Muscle layer of duodenum (tissue), 2 donors: Measurements from ENCODE around the gene LAMC3.

ENCODE experiments used
- H3K27ac ChIP-seq: one replicate; pipeline ENCODE4 v1.7.0; 2013; ENCODE audit warnings: mild to moderate bottlenecking, low read length
- H3K27me3 ChIP-seq: one replicate; pipeline ENCODE4 v1.7.0; 2013; ENCODE audit warnings: low read depth, mild to moderate bottlenecking, control low read depth, low read length
- H3K36me3 ChIP-seq, 2 donors: one replicate each; pipeline ENCODE4 v1.7.0; 2013; ENCODE audit warnings: low read length in 2 of 2, control low read depth in 1 of 2, mild to moderate bottlenecking in 1 of 2; ENCODE audit not compliant: insufficient read depth in 2 of 2, control insufficient read depth in 1 of 2
- H3K4me1 ChIP-seq, 2 donors: one replicate each; pipeline ENCODE4 v1.7.0; 2013; ENCODE audit warnings: low read length in 2 of 2, mild to moderate bottlenecking in 2 of 2, control low read depth in 1 of 2, moderate library complexity in 1 of 2; ENCODE audit not compliant: insufficient read depth in 2 of 2, control insufficient read depth in 1 of 2
- H3K4me3 ChIP-seq, 2 donors: one replicate each; pipeline ENCODE4 v1.7.0; 2013; ENCODE audit warnings: low read length in 2 of 2, low read depth in 1 of 2, mild to moderate bottlenecking in 1 of 2
- H3K9me3 ChIP-seq, 2 donors: one replicate each; pipeline ENCODE4 v1.7.0; 2013; ENCODE audit warnings: low read length in 2 of 2, control low read depth in 1 of 2, mild to moderate bottlenecking in 1 of 2; ENCODE audit not compliant: control insufficient read depth in 1 of 2
- donor health status: healthy.

Gene LAMC3

GRCh38 chr9:131138676-131139075 lies 129.7 kb downstream of the LAMC3 start:
- no peaks in the 10 kb centered on the region for H3K9me3 ChIP-seq
- H3K4me3 ChIP-seq: no peak overlapping the region
- H3K27ac ChIP-seq: no peak overlapping the region
- H3K36me3 ChIP-seq: peaks cover 78 to 93% of the 10 kb centered on the region in 2 donors
- H3K4me1 ChIP-seq: no peaks in the 10 kb centered on the region
- no peaks in the 10 kb centered on the region for H3K27me3 ChIP-seq

- no peaks in the 10 kb centered on the region for H3K9me3 ChIP-seq
- no peaks in the 10 kb centered on the region for H3K4me1 ChIP-seq
- no peak overlapping the region for H3K27ac ChIP-seq
- peaks cover 78 to 93% of the 10 kb centered on the region in 2 donors for H3K36me3 ChIP-seq
- H3K4me3 ChIP-seq: no peak overlapping the region
- H3K27me3 ChIP-seq: no peaks in the 10 kb centered on the region
Observed at GRCh38 chr9:131140112-131140511, 131.1 kb downstream of the LAMC3 start.

GRCh38 chr9:131140550-131140949 lies 131.6 kb downstream of the LAMC3 start:
- Histone ChIP-seq H3K9me3 (no peaks in the 10 kb centered on the region), H3K27ac (no peak overlapping the region), H3K27me3 (no peaks in the 10 kb centered on the region), H3K4me3 (no peak overlapping the region), H3K4me1 (no peaks in the 10 kb centered on the region), H3K36me3 (peaks cover 78 to 93% of the 10 kb centered on the region in 2 donors)

GRCh38 chr9:131142160-131142559 lies 133.2 kb downstream of the LAMC3 start:
- Histone ChIP-seq H3K9me3 (no peaks in the 10 kb centered on the region), H3K4me1 (no peaks in the 10 kb centered on the region), H3K27me3 (no peaks in the 10 kb centered on the region), H3K27ac (no peak overlapping the region), H3K36me3 (peaks cover 74 to 93% of the 10 kb centered on the region in 2 donors), H3K4me3 (no peak overlapping the region)
